ENCODE data around the gene HNF1B.

HNF1B gene

DNA sequence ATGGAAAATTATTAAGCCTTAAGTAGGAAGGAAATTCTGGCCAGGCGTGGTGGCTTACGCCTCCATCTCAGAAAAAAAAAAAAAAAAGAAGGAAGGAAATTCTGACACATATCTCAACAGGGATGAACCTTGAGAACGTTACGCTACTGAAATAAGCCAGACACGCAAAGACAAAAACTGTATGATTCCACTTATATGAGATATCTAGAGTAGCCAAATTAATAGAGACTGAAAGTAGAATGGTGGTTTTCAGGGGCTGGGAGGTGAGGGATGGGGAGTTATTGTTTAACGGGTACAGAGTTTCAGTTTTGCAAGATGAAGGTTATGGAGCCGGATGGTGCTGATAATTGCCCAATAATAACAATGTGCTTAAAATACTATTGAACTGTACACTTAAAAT lies 16.2 kb upstream of the HNF1B start:
- DNase-seq = no peak

DNA sequence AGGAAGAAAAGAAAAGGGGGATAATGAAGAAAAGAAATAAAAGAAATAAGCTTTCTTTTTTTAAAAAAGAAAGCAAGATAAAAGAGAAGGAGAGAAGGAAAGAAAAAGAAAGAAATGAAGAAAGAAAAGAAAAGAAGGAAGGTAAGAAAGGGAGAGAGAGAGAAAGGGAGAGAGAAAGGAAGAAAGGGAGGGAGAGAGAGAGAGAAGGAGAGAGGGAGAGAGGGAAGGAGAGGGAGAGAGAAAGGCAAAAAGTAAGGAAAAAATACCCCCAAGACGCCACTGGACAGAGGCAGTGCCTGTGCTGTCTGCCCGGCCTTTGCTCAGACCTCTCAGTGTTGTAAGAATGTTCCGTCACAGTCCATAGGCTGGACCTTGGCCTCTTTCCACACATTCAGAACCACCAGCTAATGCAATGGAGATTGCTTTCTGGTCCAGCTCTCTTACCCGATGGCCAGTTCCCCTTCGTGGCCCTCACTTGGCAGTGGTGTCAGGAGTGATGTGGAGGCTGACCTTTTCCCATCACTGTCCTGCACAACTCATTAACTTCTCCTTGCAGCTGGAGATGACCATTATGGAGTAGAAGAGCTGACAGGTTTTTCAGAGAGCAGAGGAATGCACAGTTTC lies 14.3 kb upstream of the HNF1B start:
- no peak for DNase-seq

DNA sequence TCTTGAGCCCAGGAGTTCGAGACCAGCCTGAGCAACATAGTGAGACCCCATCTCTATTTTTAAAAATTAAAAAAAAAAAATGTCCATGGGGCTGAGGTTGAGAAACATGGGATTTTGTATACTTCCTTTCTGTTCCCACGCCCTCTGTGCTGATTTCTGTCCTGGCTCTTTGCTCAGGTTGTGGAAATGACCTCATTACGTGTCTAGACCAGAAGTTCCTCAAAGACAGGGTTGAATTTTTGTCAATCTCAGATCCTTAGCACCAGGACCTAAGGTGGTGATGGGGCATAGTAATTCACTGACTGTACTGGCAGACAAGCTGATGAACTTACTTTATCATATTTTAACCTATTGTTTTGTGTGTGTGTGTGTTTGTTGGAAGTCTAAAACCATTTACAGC lies 11.2 kb upstream of the HNF1B start:
- no peak for DNase-seq

DNA sequence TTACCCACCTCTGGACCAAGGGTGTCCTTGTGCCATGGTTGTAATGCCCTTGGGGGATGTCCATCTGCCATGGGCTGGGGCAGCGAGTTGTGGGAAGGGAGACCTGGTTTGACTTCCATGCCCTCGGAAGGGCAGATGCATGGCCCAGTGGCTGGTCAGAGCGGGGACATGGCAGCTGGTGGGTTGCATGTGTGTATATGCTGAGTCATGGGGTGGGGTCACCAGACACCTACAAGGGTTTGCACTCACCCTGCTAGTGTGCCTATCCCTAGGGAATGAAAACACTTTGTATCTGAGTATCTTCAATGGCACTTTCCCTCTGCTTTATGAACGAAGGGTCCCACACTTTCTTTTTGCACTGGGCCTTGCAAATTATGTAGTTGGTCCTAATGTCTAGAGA lies 10.6 kb upstream of the HNF1B start:
- no peak for DNase-seq

DNA sequence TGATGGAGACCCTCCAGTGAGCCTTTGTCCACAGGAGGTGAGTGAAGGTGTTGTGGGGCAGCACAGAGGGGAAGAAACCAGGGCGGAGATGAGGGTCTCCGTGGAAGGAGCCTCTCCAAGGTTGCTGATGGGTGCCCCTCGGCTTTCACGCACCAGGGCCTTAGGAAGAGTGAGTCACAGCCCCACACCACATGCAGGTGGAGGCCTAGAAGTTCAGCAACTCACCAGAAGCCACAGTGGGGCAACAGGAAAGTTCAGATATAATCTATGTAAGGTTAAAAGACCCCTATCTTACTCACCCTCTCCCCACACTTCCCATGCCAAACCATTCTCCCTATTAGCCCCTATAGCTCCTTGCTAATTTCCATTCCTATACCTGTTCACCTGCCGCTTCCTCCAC lies 9.5 kb upstream of the HNF1B start:
- DNase-seq = no peak

DNA sequence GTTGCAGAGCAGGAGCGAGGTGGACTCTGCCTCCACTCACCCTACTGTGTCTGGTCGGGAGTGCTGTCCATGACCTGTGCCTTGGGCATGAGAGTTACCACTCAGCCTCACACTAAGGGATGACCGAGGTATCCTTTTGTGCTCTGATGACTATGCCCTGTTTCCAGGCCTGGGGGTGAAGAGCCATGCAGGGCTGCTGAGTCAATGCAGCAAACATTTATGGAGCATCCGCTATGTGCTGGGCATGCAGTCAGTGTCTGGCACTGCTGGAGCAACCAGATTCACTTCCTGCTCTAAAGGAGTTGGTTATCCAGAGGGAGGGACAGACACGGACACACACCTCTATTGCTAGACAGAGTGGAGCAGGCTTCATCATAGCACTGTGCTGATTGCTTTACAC lies 7.6 kb upstream of the HNF1B start:
- no peak for DNase-seq

DNA sequence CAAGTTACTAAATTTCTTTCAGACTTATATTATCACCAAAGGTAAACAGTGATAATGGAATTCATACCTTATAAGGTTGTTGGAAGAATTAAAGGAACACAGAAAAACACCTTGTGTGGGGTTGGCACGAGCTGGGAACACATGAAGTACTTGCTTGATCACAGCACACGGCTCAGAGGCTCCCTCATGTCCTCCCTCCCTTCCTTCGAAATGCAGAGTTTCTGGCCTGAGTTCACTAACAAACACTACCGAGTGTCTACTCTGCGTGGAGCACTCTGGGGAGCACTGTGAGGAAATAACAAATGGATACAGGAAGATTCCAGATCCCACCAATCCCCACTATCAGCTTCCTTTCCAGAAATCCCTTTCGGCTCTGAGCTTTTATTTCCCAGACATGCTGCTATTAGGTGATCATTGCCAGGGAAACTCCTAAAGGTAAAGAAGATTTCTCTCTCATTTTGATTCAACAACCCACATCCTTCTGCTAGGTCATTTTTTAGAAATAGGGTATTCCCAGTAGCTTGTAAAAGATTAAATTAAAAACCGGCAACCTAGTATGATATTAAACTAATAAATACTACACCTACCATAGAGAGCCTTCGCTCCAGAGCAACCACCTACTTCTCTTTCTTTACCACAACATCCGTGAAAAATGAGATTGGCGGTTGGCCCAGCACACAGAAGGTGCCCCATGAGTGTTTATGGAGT lies 6.1 kb upstream of the HNF1B start:
- DNase-seq = no peak

DNA sequence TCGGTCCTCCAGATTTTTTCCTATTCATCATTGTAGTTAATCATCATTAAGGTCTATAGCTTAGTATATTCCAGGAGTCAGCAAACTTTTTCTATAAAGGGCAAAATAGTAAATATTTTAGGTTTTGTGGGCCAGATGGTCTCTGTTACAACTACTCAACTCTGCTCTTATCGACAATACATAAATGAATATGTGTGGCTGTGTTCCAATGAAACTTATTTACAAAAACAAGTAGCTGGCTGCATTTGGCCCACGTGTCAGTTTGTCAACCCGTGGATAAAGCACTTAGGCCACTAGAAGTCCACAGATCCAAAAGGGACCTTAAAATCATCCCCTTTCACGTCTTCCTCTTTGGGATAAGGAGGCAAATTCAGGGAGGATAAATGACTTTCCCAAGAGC lies 5.4 kb upstream of the HNF1B start:
- no peak for DNase-seq

DNA sequence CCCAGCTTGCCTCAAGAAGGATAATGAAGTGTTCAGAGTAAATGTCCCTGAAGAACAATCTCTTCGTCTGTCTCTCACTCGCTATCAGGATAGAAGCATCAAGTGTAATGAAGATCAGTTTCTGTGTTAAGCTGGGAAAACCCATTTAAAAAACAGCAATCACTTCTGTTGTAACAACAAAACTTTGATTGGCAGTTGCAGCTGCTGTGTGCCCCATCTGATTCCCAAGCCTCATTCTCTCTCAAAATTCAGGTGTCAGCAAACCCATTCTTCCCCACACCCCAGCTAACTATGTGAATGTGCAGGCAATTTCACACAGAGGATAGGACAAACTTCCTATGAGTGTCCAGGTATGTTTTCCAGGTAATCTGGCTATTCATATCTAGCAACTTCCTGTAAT lies 2.4 kb upstream of the HNF1B start:
- no peak for DNase-seq

DNA sequence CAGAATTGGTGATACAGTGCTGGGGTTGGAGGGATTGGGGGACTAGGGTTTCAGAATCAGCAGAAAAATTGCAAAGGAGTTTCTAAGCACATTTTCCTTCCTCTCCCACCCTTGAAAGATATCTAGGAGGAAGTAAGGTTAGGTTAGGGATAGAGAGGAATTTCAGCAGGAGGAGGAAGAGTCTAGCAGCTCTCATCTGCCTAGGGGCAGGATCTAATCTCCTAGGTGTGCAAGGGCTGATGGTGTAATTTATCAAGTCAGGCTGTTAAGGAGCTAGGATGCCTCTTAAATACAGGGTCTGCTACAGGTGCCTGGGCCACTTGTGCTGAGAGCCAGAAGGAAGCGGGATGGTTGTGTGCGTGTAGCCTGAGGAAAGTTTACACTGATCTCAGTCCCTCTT lies 1.8 kb upstream of the HNF1B start:
- no peak for DNase-seq

DNA sequence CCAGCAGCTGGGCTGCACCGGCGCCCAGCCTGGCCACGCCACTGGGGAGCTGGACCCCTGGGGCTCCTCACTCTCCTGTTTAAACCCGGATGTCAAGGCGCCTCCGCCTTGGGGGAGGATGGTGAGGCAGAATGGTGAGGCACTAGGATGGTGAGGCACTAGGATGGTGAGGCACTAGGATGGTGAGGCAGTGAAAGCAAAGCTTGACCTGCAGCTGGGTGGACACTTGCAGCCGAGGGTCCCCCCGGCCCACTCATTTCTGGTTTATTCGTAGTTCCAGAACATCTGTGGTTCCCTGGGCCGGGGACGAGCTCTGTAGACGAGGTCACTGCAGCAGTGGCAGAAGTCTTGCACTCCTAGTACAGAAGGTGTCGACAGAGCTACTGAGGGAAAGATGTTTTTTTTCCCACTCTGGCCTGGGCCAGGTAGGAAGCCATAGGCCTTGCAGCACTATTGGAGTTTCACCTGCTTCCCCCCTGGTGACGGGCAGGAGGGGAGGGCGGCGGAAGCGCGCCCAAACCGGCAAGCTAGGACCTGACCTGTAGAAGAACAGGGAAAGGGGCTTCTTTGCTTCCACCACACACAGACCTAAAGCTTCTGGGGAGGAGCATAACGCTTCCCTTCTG lies 1.1 kb upstream of the HNF1B start:
- no peak for DNase-seq

DNA sequence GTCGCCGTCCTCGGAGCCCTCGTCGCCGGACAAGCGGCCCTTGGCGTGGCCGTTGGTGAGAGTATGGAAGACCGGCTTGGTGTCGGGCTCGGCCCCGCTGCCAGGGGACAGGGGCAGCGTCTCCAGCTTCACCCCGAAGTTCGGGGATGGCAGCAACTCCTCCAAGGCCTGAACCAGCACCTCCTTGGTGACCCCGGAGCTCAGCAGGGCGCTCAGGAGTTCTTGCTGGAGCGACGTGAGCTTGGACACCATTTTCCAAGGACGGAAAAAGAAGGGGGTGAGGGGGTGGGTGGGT lies 279 bp downstream of the HNF1B start:
- no peak for DNase-seq

DNA sequence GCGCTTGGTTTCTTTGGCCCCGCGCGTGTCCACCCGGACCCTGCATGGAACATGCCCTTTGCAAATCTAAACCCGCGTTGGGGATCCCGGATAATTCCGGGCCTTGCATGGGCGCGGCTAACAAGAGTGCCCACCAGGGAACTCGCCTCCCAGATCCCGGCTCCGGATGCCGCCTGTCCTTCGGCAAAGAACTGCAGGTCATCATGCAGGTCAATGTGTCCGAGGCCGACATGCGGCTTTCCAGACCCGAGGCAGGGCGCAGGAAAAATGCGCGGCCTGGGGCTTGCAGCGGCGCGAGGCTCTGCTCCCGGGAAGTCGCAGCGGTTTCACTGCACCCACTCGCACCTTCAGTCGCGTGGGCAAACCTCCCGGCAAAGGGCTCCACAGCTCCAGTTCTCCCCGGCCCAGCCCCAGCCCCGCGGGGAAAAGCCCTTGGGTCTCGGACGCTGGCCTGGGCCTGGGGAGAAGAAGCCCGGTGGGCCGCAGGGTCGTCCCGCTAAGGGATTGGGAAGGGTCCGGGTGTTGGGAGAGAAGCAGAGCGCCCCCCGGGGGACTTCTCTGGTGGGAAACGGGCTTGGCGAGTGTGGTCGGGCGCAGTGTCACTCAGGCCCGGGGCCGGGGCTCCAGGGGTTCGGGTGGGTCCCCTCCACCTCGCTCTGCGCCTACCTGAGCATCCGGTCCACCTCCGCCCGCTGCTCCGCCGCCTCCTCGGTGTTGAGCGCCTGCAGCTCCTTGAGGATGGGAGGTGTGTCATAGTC lies 805 bp downstream of the HNF1B start:
- no peak for DNase-seq

DNA sequence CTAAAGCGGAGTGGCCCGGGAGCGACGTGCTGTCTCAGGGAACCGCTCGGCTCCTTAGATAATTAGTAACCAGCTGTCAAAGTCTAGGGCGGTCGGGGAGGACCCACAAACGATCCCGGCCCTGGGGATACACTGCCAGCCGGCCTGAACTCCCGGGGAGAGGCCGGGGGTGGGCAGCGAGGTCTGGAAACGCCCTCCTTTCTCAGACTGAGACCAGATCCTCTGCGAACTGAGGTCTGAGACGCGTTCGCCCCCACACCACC lies 1.3 kb downstream of the HNF1B start:
- DNase-seq = no peak

DNA sequence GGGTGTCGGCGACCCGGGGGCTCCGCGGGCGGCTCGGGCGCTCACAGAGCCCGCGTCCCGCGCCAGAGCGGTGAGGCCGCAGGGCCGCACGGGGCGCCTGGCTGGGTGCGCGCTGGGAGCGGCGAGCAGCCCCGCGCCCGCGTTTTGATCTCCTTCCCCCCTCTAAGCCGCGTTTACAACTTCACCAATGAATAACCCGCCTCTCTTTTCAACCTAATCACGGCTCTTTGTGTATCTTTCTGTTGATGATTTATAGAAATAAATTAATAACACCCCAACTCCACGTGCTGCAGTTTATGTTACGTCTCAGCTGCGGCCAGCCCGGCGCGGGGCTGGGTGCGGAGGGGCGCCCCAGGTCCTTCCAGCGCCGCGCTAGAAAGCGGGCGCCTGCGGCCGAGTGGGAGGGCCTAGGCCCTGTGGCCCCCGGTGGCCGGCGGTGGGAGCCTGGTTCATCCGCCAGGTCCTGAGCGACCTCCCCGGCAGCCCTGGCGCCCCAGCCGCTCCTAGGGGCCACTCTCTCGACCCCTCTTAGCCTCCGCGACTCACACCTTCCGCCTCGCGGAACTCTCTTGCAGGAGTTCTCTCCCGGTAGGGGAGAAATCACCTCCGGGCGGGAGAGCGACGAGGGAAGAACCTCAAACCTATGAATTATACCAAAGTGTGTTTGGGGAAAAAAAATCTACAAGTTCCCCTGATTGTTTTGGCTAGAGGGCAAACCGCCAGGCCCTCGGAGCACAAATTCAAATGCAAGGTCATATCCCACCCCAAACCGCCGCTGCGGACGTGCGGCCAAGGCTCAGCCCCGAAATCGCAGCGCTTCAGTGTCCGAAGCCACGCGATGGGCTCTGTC lies 1.9 kb downstream of the HNF1B start:
- DNase-seq = no peak

DNA sequence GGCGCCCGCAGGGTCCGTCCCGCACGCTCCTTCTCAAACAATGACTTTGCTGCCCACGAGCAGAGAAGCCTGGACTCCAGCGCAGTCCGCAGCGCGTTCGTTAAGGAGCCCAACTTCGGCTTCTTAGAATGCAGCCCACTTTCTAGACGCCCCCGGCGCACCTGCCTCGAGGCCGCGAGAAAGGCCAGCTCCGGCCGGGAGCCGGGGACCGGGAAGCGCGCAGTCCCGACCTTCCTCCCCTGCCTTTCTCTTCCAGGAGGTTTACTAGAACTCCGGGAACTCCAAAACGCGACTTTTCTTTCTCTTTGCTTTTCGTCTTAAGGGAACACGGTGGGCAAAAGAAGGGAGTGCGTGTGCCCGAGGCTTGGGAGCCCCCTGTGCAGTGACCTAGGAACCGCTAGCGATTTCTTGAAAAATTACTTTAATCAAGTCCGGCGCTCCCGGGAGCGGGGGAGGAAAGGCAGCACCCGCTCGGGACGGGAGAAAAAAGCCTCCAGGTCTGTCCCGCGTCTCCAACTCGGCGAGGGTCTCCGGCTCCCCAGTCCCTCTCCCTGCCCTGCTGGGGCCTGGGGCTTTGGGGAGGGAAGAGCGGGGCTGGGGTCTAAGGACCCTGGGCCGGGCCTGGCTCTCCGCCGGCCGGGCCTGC lies 2.6 kb downstream of the HNF1B start:
- no peak for DNase-seq

DNA sequence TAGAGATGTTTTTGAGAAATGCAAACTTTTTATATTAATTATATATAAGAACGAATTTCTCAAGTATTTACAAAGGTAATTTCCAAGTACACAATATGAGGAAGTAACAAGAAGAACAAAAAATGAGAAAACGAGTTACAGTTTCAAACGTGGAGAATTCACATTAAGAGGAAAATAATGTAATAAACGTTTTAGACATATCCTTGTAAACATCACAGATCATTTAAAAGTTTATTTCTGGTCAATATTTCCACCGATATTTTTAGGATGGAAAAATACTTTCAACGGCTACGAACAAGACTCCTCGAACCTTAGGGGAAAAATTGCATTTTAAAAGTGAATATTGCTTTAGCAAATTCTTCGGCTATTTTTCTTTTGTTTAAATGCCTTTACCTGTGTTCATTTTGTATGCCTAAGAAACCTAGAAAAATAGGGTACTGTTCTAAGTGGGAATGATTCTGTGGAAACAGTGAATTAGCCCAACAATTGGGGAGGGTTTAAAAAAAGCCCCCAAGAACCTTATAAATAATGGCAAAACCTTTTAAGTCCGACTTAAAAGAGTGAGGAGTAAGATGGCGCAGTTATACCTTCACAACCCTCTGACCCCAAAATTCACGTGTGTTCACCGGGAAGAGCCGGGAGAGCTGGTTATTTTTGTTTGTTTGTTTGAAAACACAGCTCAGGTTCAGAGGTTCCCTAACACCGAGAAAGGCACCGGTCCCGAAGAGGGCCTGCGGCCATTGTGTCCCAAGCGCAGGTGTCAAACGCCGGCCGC lies 3.3 kb downstream of the HNF1B start:
- DNase-seq = no peak

DNA sequence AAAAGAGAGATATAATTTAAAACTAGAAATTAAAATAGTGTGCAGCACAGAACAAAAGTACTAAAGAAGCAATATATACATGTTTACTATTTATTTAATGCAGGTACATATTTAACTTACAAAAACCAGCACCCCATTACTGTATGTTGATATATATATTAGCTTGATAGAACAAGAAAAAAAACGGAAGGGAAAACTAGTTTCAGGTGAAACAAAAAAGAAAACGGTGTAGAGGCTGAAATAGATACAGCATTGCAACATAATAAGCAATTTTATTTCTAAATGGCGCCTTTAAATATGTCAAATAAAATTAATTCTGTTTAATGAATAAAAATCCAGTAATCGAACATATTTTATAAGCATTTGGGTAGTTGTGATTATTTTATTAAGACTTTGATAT lies 3.9 kb downstream of the HNF1B start:
- no peak for DNase-seq

DNA sequence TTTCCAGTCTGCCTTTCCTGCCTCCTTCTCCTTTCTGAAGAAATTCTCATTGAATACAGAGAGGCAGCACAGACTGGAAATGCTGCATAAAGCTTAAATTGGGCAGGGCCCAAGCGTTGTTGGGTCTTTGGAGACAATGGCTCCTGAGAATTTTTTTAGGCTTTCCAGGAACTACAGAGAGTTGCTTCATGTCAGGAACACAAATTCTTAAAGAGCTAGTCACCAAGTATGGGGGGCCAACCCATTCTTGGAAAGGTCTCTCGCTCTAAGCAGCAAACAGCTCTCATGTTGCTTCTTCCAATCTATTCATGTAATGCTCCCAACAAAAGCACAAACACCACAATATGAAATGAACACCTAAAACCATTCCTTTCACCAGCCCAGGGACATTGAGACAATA lies 6.9 kb downstream of the HNF1B start:
- DNase-seq = no peak

DNA sequence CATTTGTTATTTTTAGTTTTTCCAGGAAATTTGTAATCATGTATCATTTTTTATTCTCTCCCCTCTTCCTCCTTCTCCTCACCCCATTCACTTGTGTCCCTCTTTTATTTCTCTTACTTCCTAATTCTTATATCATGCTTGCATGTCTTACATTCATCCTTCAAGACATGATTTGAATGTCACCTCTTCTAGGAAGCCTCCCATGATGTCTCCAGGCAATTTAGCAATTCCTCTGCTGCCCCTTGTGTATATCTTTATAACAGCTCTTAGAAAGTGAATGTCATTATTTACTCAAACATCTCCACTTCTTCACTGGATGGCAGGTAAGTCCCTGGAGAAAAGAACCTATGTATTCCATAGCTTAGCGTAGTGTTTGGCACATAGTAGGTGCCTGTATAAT lies 7.8 kb downstream of the HNF1B start:
- DNase-seq = no peak

DNA sequence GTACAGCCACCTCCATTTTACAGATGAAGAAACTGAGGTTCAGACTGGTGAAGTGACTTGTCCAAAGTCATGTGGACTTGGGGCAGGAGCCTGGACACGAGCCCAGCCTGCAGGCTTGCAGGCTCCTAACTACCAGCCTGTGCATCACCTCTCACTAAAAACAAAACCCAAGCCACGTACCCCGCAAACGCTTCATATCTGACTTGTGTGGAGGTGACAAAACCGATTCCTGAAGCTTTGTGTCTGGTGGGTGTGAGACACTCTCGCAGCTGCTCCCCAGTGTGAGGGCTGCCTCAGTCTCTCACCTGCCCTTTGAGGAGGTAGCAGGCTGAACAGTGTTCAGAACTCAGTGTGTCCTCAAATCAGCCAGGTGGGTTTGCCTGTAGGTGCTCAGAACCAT lies 8.4 kb downstream of the HNF1B start:
- DNase-seq = no peak

DNA sequence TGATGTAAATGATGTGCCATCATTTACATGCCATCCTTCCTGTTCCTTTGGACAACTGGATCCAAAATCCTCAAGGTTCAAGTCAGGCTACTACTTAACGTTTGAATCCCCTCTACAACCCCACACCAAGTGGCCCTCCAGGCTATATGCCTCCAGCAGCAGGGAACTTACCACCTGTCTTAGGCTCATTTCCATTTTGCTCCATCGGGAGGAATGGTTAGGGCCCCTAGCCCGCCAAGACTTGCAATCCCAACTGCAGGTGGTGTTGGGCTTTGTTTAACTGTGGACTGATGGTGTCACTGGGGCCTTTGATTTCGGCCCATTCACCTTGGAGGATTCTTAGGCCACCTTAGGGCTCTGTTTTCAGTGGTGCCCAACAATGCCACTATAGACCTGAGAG lies 9.7 kb downstream of the HNF1B start:
- DNase-seq = no peak

Measured in CD4-positive, alpha-beta T cell treated with Interleukin-10 for 1 hour (primary cell).